OCI-LY3 (cell line): ENCODE results near the gene WNT9A.
A peak's percentile ranks its signal among the peaks of the same experiment; 100 is the strongest.

Experiments
- H2AFZ ChIP-seq: fragments of 200-600, 300-600 bp; shearing (Covaris generic); 2 replicates; pipeline ENCODE4 v1.6.0; 2014; ENCODE audit warnings: antibody characterized with exemption, low read depth, low read length
- H3K27ac ChIP-seq: fragments of 200-600, 300-600 bp; sonication (generic); 2 replicates; pipeline ENCODE4 v1.5.1; 2014; ENCODE audit warnings: mild to moderate bottlenecking, low read length, moderate library complexity, mixed read lengths
- H3K27me3 ChIP-seq: fragments of 200-600, 300-600 bp; sonication (generic); 2 replicates; pipeline ENCODE4 v1.6.1; 2014; ENCODE audit warnings: low read depth, low read length, mixed read lengths
- H3K36me3 ChIP-seq: fragments of 200-600, 300-600 bp; sonication (generic); replicated peaks from 2 replicates; pipeline ENCODE3; 2014; ENCODE audit warnings: low read depth, low read length, mixed read lengths
- H3K4me1 ChIP-seq: fragments of 300-600, 200-600 bp; sonication (generic); 2 replicates; pipeline ENCODE4 v1.6.1; 2014; ENCODE audit warnings: low read length, mixed read lengths
- H3K4me2 ChIP-seq: fragments of 200-600, 300-600 bp; sonication (generic); 2 replicates; pipeline ENCODE4 v1.6.1; 2014; ENCODE audit warnings: low read length, mixed read lengths
- H3K4me3 ChIP-seq: fragments of 300-600, 200-600 bp; sonication (generic); 2 replicates; pipeline ENCODE4 v1.5.1; 2014; ENCODE audit warnings: antibody characterized with exemption, mild to moderate bottlenecking, low read length, moderate library complexity
- H3K79me2 ChIP-seq: fragments of 300-600, 200-600 bp; shearing (Covaris generic); 2 replicates; pipeline ENCODE4 v1.6.1; 2014; ENCODE audit warnings: mild to moderate bottlenecking, low read length, mixed read lengths
- H3K9ac ChIP-seq: fragments of 300-600, 200-600 bp; shearing (Covaris generic); 2 replicates; pipeline ENCODE4 v1.6.0; 2014; ENCODE audit warnings: mild to moderate bottlenecking, low read length, moderate library complexity
- H3K9me3 ChIP-seq: fragments of 200-600, 300-600 bp; shearing (Covaris generic); 2 replicates; pipeline ENCODE4 v1.6.1; 2014; ENCODE audit warnings: low read length, mixed read lengths; ENCODE audit not compliant: insufficient read depth
- H4K20me1 ChIP-seq: fragments of 200-600, 300-600 bp; sonication (generic); 2 replicates; pipeline ENCODE4 v1.6.1; 2016; ENCODE audit warnings: low read length, mixed read lengths; ENCODE audit not compliant: insufficient read depth
- EZH2phosphoT487 ChIP-seq: fragments of 200-600 bp; shearing (Covaris generic); IDR thresholded peaks from 2 replicates; pipeline ENCODE4 v1.6.1; 2018; ENCODE audit warnings: antibody characterized with exemption, mixed run types, low read depth
- TF ChIP-seq, protein P1 (sequence below): fragments of 200-600, 300-600 bp; sonication (generic); IDR thresholded peaks from 2 replicates; pipeline ENCODE4 v1.5.1; 2014; ENCODE audit warnings: antibody characterized with exemption, low read length, low read depth

Gene WNT9A

DNA sequence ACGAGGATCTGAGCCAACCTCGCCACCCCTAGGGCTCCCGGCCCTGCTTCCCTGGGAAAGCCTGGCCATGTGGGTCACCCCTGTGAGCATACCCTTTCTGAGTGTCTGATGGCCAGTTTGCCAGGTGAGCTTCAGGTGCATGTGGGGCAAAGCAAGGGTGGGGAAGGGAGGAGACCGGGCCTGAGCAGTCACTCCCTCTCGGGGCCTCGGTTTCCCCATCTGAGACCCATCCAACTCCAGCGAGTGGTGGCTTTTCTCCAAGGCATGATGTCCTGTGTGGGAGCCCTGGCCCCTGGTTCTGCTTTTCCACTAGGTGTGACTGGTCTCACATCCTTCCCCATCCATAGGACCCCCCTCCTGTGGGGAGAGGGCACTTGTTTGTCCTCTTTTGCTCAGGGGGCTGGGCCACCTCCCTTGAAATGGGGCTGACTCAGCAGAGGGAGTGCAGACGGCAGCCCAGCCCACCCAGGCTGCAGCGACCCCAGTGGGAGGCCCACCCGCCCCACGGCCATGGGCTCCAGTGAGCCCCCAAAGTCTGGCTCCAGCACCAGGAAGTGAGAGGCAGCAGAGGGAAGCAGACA is 1.7 kb upstream of the WNT9A start:
- Histone ChIP-seq H3K4me3 (no peak overlapping the region), H3K27me3 (peaks cover 2% of the 10 kb centered on the region; the same call in 1 of the 2 replicates), H2AFZ (no peak overlapping the region), H3K4me1 (no peaks in the 10 kb centered on the region; the same call in 1 of the 2 replicates), H4K20me1 (no peaks in the 10 kb centered on the region), H3K9me3 (peaks cover under 1% of the 10 kb centered on the region; the same call in 1 of the 2 replicates), H3K36me3 (no peaks in the 10 kb centered on the region), H3K79me2 (no peaks in the 10 kb centered on the region), H3K27ac (no peak overlapping the region), H3K9ac (no peak overlapping the region), H3K4me2 (no peak overlapping the region)
- no peak for TF ChIP-seq EZH2phosphoT487
- TF ChIP-seq, protein P1, sequence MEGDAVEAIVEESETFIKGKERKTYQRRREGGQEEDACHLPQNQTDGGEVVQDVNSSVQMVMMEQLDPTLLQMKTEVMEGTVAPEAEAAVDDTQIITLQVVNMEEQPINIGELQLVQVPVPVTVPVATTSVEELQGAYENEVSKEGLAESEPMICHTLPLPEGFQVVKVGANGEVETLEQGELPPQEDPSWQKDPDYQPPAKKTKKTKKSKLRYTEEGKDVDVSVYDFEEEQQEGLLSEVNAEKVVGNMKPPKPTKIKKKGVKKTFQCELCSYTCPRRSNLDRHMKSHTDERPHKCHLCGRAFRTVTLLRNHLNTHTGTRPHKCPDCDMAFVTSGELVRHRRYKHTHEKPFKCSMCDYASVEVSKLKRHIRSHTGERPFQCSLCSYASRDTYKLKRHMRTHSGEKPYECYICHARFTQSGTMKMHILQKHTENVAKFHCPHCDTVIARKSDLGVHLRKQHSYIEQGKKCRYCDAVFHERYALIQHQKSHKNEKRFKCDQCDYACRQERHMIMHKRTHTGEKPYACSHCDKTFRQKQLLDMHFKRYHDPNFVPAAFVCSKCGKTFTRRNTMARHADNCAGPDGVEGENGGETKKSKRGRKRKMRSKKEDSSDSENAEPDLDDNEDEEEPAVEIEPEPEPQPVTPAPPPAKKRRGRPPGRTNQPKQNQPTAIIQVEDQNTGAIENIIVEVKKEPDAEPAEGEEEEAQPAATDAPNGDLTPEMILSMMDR, result no peak

DNA sequence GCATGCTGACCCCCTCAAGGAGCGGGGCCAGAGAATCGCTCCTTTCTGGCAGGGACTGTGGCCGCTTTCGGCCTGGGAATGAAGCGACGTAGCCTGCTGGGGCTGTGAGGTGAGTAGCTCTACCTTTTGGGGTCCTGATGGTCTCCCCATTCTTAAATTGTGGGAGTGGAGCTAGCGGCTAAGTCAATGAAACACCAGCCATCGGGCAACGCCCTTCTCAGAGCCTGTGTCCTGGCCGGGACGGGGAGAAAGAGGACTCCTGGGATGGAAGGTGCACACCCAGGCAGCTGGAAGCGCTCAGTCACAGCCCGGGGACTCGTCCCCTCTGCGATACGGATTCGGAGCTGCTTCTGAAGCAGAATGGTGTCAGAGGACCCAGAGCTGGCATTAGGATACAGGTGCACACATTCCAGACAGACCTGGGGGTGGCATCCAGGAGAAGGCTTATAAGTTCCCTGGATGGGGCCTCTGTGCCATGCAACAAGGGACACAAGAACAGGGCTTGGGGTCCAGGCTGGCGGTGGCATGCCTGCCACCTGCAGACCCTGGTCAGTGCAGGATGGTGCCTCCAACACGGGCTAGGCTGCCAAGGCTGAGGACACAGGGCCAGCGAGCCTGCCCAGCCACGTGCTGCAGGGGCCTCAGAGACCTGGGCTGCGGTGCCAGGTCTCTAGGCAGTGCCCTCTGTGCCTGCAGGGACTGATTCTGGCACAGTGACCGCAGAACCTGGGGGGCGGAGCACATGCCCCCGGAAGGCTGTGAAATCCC is 945 bp upstream of the WNT9A start:
- H3K27ac ChIP-seq, result no peak overlapping the region
- no peaks in the 10 kb centered on the region for H4K20me1 ChIP-seq
- H3K9me3 ChIP-seq, result no peaks in the 10 kb centered on the region
- no peak overlapping the region for H3K4me2 ChIP-seq
- H3K4me3 ChIP-seq, result no peak overlapping the region
- no peaks in the 10 kb centered on the region for H3K27me3 ChIP-seq
- no peak for TF ChIP-seq EZH2phosphoT487
- TF ChIP-seq, protein P1, result no peak
- no peaks in the 10 kb centered on the region; the same call in 1 of the 2 replicates for H3K4me1 ChIP-seq
- H3K9ac ChIP-seq, result no peak overlapping the region
- no peaks in the 10 kb centered on the region for H3K36me3 ChIP-seq
- no peaks in the 10 kb centered on the region for H3K79me2 ChIP-seq
- no peak overlapping the region for H2AFZ ChIP-seq

DNA sequence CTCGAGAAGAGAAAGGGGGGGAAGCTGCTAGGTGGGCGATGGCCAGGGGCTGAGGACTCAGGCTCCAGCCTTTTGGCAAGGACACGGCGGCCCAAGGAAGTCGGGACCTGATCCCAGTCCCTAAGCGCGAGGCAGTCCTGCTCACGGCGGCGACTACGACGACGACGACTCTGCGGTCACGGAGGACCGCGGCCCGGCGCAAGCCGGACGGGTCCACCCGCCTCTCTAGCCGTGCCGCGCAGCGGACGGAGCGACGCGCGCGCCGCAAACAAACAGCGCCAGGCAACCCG is 401 bp downstream of the WNT9A start:
- H2AFZ ChIP-seq, result no peak overlapping the region
- no peaks in the 10 kb centered on the region for H4K20me1 ChIP-seq
- H3K27ac ChIP-seq, result no peak overlapping the region
- no peak overlapping the region for H3K4me2 ChIP-seq
- TF ChIP-seq EZH2phosphoT487, result no peak
- TF ChIP-seq, protein P1, result no peak
- no peaks in the 10 kb centered on the region for H3K9me3 ChIP-seq
- no peaks in the 10 kb centered on the region for H3K36me3 ChIP-seq
- H3K79me2 ChIP-seq, result no peaks in the 10 kb centered on the region
- H3K27me3 ChIP-seq, result no peaks in the 10 kb centered on the region
- H3K9ac ChIP-seq, result no peak overlapping the region
- no peaks in the 10 kb centered on the region for H3K4me1 ChIP-seq
- no peak overlapping the region for H3K4me3 ChIP-seq

DNA sequence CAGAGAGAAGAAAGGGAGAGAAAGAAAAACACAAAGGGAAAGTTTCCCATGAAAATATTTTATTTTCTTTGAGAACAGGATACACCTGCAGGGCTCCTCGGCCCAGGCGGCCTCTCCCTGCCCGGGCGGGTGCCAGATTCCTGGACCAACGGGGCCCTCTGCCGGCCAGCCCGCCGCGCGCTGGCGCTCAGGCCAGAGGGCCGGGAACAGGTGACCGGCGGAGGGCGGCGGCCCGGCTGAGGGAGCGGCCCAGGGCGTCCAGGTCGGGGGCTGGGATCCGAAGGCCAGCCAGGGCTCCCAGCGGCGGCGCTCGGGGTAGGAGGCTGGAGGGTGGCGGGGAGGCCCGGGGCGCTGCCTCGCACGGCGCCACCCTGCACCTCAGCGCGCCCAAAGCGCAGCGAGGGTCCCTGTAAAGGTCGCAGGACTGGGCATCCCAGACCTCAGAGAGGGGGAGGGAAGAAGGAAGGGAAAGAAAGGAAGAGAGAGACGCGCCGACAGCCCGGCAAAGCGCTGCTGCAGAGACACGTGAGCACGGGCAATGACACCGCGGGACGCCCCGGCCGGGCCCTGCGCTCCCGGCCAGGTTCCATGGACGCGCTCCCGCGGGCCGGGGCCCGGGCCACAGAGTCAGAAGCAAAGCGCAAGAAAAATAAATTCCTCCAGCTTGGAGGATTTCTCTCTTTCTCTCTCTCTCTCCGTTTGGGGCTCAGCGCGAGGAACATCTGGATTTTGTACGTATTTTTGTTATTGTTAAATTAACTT is 927 bp downstream of the WNT9A start:
- no peaks in the 10 kb centered on the region for H3K79me2 ChIP-seq
- H2AFZ ChIP-seq, result no peak overlapping the region
- H3K4me3 ChIP-seq, result no peak overlapping the region
- H3K27me3 ChIP-seq, result no peaks in the 10 kb centered on the region
- H3K9ac ChIP-seq, result no peak overlapping the region
- no peaks in the 10 kb centered on the region for H3K9me3 ChIP-seq
- no peaks in the 10 kb centered on the region for H3K4me1 ChIP-seq
- H3K27ac ChIP-seq, result no peak overlapping the region
- no peak overlapping the region for H3K4me2 ChIP-seq
- H3K36me3 ChIP-seq, result no peaks in the 10 kb centered on the region
- no peaks in the 10 kb centered on the region for H4K20me1 ChIP-seq
- TF ChIP-seq, protein P1, result peak; percentile 29
- TF ChIP-seq EZH2phosphoT487, result no peak
